Fibroblast of skin of right quadriceps (primary cell): ENCODE results near the gene EIF3B.
A peak's percentile ranks its signal among the peaks of the same experiment; 100 is the strongest.
"Not testable (repeated sequence)": the region's sequence is repeated elsewhere in the genome, so short reads cannot be mapped to it uniquely, and the experiment has no call there.

Experiments used
- DNase-seq: peaks from one replicate; pipeline ENCODE4 v3.0.0-alpha.2; 2013

Gene EIF3B

DNA sequence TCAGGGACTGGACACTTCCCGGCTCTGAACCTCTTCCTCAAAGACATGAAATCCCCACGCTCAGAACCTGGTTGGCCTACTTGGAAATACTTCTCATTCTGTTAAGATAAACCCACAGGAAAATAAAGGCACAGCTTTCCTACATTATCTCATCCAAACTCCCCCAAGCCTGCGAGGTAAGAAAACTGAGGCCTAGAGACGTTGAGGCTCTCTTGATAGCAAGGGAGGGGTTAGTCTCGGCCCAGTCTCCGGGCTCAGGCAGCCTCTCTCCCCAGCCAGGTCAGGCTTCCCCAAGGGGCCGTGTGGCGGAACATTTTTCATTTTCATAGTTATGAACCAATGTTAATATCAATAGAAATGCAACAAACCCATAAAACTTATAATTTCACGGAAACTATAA lies 4.6 kb upstream of the EIF3B start:
- DNase-seq = no peak

DNA sequence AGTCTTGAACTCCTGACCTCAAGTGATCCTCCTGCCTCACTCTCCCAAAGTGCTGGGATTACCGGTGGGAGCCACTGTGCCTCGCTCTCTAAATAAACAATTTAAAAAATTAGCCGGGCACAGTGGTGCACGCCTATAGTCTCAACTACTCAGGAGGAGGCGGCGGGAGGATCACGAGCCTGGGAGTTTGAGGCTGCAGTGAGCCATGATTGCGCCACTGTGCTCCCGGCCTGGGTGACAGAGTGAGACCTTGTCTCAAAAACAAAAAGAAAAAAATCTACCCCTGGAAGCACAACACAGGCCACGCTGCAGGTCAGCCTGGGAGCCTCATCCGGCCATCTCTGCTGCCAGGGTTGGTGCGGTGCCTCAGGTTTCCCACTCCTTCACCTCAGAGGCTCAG lies 3.8 kb upstream of the EIF3B start:
- no peak for DNase-seq

DNA sequence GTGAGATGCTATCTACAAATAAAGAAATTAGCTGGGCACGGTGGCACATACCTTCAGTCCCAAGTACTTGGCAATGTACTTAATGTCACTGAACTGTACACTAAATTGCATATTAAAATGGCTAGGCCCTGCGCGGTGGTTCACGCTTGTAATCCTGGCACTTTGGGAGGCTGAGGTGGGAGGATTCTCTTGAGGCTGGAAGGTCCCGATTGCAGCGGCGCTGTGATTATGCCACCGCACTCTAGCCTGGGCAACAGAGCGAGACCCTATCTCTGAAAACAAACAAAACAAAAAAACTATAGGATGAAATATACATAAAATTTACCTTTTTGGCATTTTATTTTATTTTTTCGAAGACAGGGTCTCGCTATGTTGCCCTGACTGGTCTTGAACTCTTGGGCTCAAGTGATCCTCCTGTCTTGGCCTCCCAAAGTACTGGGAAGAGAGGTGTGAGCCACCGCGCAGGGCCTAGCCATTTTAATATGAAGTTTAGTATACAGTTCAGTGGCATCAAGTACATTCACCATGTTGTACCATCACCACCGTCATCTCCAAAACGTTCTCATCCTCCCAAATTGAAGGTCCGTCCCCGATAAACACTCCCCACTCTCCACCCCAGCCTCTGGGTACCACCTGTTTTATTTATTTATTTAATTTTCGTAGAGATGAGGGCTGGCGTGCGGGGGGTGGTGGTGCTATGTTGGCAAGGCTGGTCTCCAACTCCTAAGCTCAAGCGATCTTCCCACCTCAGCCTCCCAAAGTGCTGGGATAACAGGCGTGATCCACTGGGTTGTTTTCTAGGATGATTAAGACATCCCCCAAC lies 1.3 kb upstream of the EIF3B start:
- no peak for DNase-seq

DNA sequence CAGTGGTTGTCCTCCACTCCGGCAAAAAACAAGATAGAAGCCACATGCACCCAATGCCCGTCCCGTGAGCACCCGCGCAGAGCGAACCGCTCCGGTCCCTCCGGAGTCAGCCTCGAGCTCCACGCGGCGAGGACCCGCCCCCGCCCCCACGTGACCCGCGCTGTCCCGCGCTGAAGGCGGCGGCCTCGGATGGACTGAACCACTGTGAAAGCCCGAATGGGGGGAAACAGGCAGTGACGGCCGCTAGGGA lies 766 bp upstream of the EIF3B start:
- DNase-seq = peak; percentile 91

DNA sequence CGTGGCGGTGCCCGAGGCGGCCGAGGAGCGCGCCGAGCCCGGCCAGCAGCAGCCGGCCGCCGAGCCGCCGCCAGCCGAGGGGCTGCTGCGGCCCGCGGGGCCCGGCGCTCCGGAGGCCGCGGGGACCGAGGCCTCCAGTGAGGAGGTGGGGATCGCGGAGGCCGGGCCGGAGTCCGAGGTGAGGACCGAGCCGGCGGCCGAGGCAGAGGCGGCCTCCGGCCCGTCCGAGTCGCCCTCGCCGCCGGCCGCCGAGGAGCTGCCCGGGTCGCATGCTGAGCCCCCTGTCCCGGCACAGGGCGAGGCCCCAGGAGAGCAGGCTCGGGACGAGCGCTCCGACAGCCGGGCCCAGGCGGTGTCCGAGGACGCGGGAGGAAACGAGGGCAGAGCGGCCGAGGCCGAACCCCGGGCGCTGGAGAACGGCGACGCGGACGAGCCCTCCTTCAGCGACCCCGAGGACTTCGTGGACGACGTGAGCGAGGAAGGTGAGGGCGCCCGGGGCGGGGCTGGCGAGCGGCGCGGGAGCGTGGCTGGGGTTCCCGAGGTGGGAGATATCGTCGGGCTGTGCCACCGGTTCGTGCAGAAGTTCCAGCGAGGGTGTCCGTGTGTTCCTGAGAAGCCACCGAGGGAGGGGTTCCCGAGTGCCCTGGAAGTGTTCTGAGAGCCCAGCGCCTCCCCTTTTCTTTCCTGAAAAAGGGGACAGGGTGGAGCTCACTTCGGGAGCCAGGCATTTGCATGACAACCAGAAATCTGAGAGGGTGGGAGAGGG lies 495 bp downstream of the EIF3B start:
- no peak for DNase-seq

DNA sequence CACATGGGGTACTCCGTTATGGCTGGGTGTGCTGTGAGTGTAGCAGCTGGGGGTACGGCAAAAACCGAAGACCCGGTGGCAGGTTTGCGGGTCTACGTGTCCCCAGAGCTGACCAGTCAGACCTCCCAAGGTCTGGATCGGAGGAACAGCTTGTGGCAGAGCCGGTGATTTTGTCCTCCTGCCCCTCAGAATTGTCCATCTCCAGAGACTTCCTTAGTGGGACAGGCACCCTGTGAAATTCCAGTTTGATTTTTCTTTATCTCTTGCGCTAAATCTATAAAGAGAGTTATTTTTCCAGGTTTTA lies 1.0 kb downstream of the EIF3B start:
- DNase-seq = no peak

DNA sequence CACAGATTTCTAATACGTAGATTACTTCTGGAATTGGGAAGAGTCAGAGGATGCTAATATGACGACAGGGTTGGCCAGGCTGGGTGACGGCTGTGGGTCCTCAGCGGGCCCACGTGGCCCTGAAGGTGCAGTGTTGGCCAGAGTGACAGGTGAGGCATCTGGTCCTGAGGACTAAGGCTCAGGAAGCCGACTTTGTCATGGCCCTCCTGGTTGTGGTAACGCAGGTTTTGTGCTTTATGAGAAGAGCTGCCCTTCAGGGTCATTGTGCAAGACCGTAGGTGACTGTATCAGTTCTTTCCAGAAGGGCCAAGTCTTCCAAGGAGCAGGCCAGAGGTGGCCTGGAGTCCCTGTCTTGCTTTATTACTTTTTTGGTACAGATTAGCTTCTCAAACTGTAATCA lies 2.5 kb downstream of the EIF3B start:
- no peak for DNase-seq

DNA sequence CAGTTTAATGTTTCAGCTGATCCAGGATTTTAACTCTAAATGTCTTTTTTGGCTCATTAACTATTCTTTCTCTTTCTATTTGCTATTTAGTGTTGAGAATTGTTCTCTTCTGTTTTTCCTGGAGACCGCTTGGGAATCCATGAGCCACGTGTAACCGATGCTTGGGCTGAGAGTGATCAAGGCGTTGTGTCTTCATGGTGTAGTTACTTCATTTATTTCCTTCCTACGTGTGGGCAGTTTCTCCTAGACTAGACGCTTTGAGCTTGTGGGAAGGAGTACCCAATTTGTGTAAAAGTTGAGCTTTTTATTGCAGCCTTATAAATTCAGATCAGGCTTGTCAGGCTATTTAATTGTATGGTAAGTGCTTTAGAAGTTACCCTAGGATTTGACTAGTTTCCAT lies 2.9 kb downstream of the EIF3B start:
- no peak for DNase-seq

DNA sequence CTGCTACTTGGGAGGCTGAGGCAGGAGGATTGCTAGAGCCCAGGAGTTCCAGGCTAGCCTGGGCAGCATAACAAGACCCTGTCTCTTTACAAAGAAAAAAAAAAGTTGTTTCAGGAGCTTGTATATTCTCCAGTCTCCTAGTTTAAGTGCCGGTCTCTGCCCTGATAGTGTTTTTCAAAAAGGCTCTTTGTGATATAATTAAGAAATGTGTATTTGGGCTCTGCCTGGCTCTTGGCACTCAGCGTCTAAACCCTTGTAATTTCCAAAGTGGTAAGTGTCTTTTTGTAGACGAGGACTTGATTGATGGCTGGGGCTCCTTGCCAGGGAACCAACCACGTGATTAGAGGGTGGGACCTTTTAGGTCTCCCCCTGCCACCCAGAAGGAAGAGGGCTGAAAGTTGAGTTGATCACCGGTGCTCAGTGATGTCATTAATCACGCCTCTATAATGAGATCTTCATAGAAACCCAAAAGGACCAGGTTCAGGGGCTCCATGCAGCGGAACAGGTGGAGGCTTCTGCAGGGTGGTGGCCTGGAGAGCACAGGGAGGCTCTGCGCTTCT lies 4.4 kb downstream of the EIF3B start:
- DNase-seq = no peak

DNA sequence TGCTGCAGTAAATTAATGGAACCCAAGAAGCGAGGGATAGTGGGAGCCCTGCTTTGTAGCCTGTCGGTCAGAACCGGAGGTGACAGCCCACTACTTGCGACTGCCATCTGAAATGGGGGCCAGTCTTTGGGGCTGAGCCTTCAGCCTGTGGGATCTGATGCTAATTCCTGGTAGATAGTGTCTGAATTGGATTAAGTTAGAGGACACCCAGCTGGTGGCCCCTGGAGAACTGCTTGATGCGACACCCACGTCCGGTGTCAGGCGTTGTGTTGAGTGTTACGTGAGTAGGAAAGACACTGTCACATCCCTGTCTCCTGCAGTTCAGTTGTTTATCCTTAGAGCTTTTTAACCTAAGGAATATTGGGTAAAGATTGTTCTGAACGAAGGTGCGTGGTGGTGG lies 5.0 kb downstream of the EIF3B start:
- DNase-seq = no peak

DNA sequence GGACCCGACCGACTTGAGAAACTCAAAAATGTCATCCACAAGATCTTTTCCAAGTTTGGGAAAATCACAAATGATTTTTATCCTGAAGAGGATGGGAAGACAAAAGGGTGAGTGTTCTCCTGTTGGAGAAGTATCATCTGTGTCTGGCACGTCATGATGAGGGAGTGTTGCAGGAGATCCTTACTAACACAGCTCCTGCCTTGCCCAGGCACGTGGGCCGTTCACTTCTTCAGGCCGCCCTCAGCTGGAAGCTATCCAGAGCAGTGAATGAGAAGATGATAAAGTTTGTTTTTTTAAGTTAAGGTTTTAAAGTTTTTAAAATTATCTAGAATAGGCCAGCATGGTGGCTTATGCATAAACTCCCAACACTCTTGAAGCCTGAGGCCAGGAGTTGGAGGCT lies 6.2 kb downstream of the EIF3B start:
- DNase-seq = no peak

DNA sequence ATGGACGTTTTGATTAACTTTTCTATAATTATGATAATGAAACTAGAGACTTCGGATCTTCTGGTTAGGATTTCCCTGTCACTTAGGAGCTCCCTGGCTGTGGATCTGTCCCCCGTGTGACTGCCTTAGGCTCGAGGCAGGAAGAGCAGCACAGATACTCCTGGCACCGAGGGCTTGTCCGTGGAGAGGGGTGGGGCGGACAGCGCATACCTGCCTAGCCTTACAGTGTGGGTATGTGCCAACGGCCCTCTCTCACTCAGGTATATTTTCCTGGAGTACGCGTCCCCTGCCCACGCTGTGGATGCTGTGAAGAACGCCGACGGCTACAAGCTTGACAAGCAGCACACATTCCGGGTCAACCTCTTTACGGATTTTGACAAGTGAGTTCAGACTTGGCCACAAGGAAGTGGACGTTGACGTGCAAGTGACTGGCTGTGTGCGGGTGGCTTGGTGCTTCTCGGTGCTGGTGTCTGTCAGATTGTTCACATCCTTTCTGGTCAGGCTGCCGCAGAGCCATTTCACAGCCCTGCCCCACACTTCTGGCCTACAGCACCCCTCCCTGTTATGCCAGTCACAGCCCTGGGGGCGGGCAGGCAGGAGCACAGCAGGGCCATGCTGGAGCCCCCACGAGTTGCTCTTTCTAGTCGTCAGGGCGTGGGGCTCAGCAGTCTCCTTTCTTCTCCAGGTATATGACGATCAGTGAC lies 7.9 kb downstream of the EIF3B start:
- no peak for DNase-seq

DNA sequence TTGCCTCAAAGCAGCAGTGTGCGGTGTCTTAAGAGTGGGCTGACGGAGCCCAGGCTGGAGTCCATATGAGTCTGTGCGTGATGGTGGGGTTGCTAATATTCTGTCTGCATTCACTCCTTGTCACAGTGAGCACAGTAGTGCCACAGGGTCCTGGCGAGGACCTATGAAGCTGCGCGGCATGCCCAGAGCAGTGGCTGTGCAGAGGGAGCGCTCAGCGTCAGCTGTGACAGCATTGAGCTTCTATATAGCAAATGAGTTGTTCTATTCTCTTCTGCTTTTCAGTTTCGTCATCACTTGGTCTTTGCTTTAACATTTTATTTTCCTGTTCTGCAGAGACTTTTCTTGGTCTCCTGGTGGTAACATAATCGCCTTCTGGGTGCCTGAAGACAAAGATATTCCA lies 14.5 kb downstream of the EIF3B start:
- DNase-seq = no peak

DNA sequence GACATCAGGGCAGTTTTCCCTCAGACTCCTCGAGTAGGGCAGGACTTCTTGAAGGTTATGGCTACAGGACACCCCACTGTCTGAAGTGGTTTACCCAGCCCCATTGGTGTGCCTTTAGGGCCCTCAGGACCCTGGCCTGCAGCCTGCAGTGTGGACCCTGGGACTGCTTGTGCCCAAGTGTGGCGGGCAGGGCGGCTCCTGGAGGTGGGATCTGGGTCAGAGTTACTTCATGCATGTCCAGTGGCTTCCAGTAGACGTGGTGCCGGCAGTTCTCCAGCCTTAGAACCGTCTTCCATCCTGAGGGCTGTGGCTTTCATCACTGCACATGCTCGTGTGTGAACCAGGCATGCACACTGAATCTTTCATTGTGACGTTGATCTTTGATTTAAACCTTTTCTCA lies 16.7 kb downstream of the EIF3B start:
- no peak for DNase-seq

DNA sequence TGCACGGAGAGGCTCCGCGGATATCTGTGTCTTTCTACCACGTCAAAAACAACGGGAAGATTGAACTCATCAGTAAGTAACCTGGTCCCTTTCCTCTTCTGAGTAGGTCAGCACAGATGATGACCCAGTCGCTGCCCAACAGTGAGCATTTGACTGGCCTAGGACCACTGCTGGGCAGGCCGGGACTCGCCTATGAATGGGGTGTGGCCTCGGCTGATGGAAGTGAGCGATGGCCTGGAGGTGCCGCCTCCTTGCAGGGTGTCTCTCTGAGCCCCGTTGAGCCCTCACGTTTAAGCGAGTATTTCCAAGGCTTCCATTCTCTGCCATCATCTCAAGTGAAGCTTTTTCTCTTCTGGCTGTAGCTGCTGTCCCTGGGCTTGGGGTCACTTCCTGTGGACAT lies 18.1 kb downstream of the EIF3B start:
- no peak for DNase-seq

DNA sequence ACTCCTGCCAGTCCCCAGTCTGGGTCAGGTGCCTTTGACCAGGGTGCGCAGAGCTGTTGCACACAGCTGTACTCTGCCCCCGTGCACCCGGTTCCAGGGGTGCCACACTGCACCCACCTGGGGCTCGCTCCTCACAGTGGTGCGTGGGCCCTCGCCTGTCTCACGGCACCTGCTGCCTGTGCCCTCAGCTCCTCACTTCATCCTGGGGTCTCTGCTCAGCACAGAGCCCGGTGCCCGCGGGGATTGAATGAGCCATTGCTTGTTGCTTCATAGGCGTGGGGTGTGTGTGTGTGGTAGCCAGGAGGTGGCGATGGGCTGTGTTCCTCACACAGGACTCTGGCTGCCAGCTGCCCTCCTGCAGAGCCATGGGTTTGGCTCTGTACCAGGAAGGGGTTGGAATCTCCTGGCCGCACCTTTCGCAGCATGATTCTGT lies 18.5 kb downstream of the EIF3B start:
- DNase-seq = no peak

DNA sequence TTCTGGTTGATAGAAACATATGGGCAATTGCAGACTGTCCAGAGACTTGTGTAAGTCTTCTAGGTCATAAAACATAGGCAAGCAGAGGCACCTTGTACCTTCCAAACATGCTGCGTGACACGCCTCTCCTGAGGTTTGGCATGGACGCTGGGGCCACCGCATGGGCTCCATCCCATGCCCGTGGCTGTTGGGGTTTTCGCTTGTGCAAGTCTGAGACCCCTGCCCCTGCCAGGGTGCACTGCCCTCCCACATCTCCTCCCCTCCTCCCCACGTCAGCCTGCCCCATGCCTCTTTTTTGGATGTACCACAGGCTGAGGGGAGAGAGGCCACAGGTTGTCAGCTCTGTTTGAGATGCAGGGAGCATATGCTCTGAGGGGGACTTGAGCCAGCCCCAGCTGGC lies 19.0 kb downstream of the EIF3B start:
- DNase-seq = no peak

DNA sequence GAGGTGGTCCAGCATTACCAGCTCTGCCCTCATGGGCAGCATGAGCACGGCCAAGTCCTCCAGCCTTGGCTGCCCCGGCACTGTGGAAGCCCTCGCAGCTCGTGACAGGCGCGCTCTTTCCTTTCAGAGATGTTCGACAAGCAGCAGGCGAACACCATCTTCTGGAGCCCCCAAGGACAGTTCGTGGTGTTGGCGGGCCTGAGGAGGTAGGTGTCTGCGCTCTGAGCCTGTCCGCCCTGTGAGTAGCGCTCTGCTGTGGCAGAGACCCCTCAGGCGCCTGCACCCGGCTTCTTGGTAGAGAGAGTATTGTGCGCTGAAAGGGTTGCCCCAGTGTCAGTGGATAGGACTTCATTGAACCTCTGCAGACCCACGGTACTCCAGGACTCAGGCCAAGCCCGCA lies 19.8 kb downstream of the EIF3B start:
- DNase-seq = no peak

DNA sequence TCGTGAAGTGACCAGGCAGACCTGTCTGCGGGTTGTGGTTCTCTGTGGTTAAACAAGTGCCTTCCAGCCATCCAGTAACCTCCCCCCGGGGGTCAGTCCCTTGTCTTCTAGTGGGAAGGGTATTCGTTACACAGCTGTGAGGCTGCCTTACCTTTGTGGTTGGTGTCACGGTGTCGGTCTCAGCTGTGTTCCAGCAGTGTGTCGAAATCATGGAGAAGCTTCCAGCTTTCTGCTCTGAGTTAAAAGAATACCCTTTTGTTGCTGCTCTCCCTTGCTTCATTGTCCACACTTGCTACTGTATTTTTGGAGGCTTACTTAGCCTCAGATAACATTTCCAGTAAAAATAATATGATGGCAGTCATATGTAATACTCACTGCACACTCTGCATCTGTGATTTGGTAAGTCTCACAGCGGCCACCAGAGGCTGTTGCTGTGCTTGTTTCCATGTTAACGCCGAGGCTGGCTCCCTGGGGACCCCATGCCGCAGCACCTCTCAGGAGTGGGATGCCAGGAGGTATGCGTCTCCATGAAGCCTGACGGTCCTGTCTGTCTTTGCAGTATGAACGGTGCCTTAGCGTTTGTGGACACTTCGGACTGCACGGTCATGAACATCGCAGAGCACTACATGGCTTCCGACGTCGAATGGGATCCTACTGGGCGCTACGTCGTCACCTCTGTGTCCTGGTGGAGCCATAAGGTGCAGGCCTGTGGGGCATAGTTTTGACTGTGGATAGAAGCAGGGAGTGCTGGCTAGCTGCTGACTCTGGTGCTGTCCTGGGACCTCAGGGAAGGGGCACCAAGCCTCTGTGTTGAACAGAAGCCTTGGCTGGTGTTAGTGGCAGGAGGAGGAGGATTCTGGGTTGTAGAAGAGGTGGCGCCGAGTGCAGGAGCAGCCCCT lies 20.5 kb downstream of the EIF3B start:
- DNase-seq = no peak

DNA sequence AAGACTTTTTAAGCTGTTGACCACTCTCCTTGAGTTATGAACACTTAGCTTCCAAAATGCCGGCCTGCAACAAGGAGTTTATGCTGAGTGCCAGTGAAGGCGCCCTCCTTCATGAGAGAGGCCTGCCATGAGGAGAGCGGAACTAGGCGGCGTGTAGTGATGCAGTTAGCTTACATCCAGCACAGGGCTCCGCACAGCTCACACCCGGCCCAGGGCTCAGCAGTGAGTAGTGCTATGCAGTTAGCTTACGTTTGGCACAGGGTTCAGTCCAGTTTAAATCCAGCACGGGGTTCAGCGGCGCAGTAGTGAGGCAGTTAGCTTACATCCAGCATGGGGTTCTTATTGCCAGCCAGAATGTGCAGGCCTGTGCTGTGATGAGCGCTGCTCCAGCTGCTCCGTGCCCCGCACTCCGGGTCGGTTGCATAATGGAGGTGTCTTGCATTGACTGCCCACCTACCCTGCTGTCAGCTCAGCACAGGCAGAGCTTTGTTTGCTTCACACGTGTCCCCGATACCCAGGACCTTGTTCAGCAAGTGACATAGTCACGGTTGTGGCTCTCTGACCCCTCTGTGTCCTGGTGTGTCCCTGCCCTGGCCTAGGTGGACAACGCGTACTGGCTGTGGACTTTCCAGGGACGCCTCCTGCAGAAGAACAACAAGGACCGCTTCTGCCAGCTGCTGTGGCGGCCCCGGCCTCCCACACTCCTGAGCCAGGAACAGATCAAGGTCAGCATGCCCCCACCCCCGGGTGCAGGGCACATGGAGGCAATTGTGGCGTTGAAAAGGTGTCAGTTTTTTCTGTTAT lies 21.9 kb downstream of the EIF3B start:
- no peak for DNase-seq

DNA sequence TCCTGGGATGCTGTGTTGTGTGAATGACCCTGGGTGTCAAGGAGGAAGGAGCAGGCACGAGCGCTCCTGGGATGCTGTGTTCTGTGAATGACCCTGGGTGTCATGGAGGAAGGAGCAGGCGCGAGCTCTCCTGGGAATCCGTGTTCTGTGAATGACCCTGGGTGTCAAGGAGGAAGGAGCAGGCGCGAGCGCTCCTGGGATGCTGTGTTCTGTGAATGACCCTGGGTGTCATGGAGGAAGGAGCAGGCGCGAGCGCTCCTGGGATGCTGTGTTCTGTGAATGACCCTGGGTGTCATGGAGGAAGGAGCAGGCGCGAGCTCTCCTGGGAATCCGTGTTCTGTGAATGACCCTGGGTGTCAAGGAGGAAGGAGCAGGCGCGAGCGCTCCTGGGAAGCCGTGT lies 22.9 kb downstream of the EIF3B start:
- not testable (repeated sequence) for DNase-seq

DNA sequence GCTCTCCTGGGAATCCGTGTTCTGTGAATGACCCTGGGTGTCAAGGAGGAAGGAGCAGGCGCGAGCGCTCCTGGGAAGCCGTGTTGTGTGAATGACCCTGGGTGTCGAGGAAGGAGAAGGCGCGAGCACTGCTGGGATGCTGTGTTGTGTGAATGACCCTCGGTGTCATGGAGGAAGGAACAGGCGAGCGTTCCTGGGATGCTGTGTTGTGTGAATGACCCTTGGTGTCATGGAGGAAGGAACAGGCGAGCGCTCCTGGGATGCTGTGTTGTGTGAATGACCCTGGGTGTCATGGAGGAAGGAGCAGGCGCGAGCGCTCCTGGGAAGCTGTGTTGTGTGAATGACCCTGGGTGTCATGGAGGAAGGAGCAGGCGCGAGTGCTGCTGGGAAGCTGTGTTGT lies 23.5 kb downstream of the EIF3B start:
- DNase-seq = not testable (repeated sequence)
